GM21381 (cell line): ENCODE measurements around the gene ERFE.

ENCODE experiments used
- ATAC-seq: cut with Tn5 transposase; IDR thresholded peaks from one replicate; pipeline ENCODE4 v1.9.1; 2021; ENCODE audit warnings: mild to moderate bottlenecking, moderate library complexity; ENCODE audit not compliant: unreplicated experiment

Gene ERFE

DNA sequence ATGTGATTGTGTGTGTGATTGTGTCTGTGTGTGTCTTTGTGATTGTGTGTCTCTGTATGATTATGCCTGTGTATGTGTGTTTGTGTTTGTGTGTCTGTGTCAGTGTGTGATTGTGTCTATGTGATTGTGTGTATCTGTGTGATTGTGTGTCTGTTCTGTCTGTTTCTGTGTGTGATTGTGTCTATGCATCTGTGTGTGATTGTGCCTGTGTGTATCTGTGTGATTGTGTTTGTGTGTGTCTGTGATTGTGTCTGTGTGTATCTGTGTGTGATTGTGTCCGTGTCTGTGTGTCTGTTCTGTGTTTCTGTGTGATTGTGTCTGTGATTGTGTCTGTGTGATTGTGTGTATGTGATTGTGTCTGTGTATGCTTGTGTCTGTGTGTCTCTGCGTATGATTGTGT, 32.4 kb upstream of the ERFE start:
- no peak for ATAC-seq

GRCh38 chr2:238126775-238127164, 32.0 kb upstream of the ERFE start:
- no peak for ATAC-seq

- ATAC-seq, result no peak
Measured at GRCh38 chr2:238127165-238128060, 31.4 kb upstream of the ERFE start.

- no peak for ATAC-seq
Measured at GRCh38 chr2:238128061-238128440, 30.7 kb upstream of the ERFE start.

DNA sequence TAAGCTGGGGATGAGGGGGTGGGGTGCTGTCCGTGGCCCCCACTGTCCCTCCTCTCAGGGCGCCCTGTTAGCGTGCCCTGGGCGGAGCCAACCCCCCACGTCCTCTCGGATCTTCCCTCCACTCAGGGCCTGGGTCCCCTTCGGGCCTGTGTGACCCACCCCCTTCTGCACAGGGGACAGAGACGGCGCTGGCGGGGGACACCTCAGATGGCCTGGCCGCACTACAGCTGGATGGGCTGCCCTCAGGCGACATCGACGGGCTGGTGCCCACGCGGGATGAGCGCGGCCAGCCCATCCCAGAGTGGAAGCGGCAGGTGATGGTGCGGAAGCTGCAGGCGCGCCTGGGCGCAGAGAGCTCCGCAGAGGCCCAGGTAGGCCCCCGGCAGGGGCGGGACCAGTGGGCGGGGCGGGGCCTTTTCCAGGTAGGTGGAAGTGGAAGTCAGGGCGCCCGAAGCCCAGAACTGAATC, 30.2 kb upstream of the ERFE start:
- ATAC-seq, result no peak

DNA sequence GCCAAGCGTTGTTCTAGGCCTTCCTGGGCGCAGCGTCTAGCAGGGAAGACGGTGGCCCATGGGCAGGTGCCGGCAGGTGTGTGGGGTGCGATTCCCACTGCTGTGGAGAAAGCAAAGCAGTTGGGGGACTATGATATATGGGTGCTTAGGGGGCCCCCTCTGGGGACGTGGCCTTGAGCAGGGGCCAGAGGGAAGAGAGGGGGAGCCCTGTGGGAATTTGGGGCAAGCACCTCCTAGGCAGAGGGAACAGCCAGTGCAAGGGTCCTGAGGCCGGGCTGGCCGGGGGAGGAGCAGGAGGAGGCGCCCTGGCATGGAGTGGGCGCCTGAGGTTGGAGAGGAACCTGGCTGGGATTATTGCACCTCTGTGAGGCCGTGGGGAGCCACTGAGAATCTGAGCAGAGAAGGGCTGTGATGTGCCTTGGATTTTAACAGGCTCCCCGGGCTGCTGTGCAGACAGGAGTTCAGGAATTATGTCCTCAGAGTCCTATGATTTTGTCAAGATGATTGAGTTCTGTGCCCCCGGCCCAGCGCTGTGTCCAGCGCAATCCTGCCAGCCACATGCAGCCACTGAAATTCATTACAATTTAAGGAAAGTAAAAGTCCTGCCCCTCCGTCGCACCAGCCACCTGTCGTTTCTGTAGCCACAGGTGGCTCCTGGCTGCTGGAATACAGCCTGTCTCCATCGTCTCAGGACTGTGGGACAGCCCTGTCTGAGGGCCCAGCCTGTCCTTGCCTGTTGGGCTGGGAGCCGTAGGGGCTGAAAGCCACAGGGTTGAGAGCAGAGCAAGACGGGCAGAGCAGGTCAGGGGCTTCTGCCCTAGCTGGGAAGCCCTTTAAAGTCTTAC, 29.4 kb upstream of the ERFE start:
- ATAC-seq, result no peak

DNA sequence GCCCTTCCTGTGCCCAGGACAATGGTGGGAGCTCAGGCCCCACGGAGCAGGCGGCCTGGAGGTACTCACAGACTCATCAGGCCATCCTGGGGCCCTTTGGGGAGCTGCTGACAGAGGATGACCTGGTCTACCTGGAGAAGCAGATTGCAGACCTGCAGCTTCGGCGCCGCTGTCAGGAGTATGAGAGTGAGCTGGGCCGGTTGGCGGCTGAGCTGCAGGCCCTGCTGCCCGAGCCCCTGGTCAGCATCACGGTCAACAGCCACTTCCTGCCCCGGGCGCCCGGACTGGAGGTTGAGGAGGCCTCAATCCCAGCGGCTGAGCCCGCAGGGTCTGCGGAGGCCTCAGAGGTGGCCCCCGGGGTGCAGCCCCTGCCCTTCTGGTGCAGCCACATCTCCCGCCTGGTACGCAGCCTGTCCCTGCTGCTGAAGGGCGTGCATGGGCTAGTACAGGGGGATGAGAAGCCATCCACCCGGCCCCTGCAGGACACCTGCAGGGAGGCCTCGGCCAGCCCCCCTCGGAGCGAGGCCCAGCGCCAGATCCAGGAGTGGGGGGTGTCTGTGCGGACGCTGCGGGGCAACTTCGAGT, 28.6 kb upstream of the ERFE start:
- no peak for ATAC-seq

- no peak for ATAC-seq
Measured at GRCh38 chr2:238130696-238131628, 27.8 kb upstream of the ERFE start.

- ATAC-seq, result no peak
Measured at GRCh38 chr2:238131761-238132462, 26.9 kb upstream of the ERFE start.

DNA sequence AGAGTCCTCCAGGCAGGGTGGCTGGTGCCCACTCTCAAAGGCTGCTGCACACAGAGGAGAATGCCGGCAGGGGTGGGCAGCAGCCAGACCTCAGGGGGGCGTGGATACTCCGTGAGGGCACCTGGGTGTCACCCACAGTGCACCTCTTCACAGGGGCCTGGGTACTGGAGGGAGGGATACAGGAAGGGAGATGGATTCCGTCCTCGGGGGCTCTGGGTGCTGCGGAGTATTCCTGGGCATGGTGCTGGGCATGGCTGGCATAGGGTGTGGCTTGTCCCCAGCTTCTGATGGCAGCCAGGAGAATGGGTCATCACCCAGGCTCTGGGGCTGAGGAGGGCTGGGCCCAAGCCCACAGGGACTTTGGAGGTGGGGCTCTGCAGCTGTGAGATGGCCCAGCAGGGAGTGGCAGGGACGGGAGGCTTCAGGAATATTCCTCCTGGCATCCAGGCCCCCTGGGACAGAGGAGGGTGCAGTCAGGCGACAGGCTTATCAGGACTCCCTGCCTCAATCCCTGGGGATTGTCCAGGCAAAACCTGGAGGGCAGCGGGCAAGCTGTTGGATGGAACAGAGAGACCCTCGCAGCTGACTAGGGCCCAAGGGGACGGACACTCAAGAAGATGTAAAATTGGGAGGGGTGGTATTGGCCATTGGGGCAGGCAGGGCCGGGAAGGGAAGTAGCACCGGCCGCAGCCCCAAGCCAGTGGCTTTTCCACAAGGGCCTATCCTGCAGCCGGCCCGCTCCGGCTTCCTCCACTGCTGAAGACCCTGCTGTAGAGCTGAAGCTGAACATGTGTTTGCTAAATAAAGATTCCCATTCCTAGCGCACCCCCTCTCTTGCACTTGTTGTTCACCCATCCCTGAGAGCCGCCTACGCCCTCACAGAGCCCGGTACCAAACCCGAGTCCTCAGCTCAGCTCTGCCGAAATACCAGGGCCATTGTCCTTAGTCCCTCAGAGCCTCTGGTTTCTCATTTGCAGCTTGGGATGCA, 26.0 kb upstream of the ERFE start:
- no peak for ATAC-seq

GRCh38 chr2:238133499-238134392, 25.0 kb upstream of the ERFE start:
- ATAC-seq, result no peak

- no peak for ATAC-seq
Measured at GRCh38 chr2:238134393-238134785, 24.4 kb upstream of the ERFE start.

GRCh38 chr2:238135601-238136150, 23.1 kb upstream of the ERFE start:
- no peak for ATAC-seq

DNA sequence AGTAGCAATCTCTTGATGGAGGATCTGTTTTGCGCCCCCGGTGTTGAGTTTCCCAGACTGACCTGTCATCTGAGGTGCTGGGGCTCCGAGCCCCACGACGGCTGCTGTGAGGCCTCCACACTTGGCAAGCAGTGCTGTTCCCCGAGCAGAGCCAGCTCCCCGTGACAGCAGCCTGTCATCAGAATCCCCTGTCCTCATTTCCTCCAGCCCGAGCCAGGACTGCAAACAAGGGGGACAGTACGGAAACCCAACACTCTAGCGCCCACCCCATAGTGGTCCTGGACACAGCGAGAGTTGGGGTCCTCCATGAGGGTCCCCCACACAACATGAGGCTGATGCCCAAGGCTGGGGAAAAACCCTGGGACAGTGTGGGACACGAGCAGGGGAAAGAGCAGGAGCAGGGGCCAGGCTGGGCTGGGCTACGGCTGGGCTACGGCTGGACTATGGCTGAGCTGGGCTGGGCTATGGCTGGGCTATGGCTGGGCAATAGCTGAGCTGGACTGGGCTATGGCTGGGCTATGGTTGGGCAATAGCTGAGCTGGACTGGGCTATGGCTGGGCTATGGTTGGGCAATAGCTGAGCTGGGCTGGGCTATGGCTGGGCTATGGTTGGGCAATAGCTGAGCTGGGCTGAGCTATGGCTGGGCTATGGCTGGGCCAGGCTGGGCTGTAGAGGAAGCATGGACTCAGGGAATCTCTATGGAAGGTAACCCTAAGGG, 21.8 kb upstream of the ERFE start:
- ATAC-seq, result no peak

DNA sequence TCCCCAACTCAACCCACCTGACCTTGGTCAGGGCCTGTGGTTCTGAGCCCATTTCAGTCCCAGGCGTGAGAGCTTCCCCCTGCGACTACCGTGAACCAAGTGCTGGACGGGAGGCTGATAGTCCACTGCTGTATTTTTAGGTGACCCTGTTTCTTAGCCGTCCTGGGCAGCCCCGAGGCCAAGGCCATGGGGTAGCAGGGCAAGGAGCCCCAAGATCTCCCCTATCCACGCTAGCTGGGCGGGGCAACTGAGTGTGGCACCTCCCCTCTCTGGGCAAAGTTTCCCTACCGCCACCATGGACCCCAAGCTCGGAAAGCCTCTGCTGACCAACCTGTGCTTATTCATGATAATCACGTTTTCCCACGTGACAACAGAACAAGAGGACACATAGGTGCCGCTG, 20.9 kb upstream of the ERFE start:
- no peak for ATAC-seq

DNA sequence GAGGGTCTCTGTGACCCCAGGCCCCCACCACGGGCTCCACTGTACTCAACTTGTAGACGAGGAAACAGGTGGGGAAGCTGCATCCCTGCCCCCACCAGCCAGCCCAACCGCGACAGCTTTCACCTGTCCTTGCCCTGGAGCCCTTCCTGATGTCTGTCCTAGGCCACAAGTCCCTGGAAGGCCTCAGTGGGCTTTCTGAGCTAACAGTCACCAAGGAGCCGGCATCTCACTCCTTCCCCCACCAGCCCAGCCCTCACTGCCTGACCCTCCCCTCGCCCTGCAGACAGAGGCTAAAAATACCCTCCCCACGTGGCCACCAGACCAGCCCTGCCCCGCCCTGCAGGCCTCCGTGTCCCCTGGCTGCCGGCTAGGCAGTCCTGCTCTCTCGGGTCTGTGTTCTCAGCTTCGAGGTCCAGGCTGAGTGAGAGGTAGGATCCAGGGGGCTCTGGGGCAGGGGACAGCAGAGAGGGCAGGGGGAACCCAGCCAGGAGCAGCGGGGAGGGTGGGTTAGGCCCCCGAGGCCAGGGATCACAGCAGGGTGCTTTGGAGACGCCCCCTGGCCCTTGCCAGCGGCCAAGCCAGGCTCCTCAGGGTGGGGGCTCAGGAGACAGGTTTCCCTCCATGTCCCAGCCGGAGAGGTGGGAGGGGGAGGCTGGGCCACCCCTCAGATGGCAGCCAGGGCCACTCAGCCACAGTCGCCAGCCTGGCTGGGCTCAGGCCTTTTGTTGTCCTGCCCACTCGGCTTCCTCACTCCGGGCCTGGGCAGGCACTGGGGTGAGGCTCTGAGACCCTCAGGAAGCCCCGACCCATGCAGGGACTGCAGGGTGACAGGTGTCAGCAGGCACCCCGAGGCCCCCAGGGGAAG, 20.2 kb upstream of the ERFE start, which contains the start of gene KLHL30:
KLHL30 (plus strand) TSS at position 338 of the 865 bp plus-strand sequence. CDS start 2,087 bp downstream, outside the sequence.
- no peak for ATAC-seq
